Measurements from ENCODE around the gene OSBPL9.

OSBPL9 gene

DNA sequence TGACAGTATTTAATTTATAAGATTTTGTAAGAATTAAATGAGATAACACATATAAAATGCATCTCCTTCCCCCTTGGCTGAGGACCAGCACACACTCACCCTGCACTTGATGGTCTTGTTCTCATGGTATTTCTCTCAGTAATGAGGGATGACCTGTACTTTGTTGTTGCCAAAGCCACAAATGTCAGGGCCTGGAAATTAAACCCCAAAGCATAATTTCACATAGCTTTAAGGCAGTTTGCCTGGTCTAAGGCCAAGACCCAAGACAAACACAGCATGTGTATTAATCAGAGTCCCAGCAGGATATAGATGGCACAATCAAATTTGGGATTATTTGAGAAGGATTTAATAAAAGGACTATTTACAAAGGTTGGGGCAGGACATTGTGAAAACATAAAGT is 49.2 kb upstream of the OSBPL9 start:
- POLR2A ChIA-PET = no interaction called here
- Histone ChIP-seq H3K36me3 (ENCODE audit: control insufficient read depth in 2 of 2, insufficient read depth in 1 of 2, low read length in 2 of 2) (no peaks in the 10 kb centered on the region), H3K4me3 (ENCODE audit: low read depth, low read length) (no peak overlapping the region), H3K27ac (ENCODE audit: extremely low read depth, low read depth, low read length) (no peak overlapping the region), H3K9me3 (ENCODE audit: control insufficient read depth, insufficient read depth, low read depth, low read length) (no peaks in the 10 kb centered on the region), H3K4me1 (ENCODE audit: control insufficient read depth, insufficient read depth, low read length) (peaks cover 5% of the 10 kb centered on the region; the same call in 1 of the 2 replicates)
- CTCF ChIA-PET = interaction anchor here (0.6 to 1.3 kb wide), 3 partner anchors 10 to 200 kb away, joined by 3 read pairs; no protein-coding TSS in a partner anchor
- TF ChIP-seq ZNF843 (tag by site-specific recombination; IDR thresholded peaks at IDR 0.05) (no peak), ZNF664 (tag by site-specific recombination; IDR thresholded peaks at IDR 0.05) (0 out of 2 replicates have a peak, but pooled peaks have one; percentile 9)

DNA sequence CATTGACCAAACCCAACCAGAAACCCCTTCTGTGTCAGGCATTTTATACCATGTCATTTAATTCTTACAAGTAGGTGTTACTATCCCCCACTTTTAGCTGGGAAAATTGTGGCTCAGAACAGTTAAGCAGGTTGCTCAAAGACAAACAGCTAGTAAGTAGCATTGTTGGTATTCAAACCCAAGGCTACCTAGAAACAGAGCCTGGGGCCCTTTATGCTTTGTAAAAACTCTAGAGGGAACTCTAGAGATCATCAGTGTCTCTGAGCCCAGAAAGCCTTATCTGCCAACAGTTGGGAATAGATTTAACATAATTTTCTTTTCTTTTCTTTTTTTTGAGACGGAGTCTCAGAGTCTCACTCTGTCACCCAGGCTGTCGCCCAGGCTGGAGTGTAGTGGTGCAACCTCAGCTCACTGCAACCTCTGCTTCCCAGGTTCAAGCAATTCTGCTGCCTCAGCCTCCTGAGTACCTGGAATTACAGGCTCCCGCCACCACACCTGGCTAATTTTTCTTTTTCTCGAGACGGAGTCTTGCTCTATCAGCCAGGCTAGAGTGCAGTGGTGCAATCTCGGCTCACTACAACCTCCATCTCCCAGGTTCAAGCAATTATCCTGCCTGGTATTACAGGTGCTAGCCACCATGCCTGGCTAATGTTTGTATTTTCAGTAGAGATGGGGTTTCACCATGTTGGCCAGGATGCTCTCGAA is 48.5 kb upstream of the OSBPL9 start:
- Histone ChIP-seq H3K27ac (ENCODE audit: extremely low read depth, low read depth, low read length) (no peak overlapping the region), H3K4me1 (ENCODE audit: control insufficient read depth, insufficient read depth, low read length) (peaks cover 5% of the 10 kb centered on the region; the same call in 1 of the 2 replicates), H3K36me3 (ENCODE audit: control insufficient read depth in 2 of 2, insufficient read depth in 1 of 2, low read length in 2 of 2) (no peaks in the 10 kb centered on the region), H3K4me3 (ENCODE audit: low read depth, low read length) (no peak overlapping the region), H3K9me3 (ENCODE audit: control insufficient read depth, insufficient read depth, low read depth, low read length) (no peaks in the 10 kb centered on the region)
- CTCF ChIA-PET = interaction anchor here (0.6 to 0.8 kb wide), 2 partner anchors 9 to 199 kb away, joined by 3 read pairs; no protein-coding TSS in a partner anchor
- POLR2A ChIA-PET = no interaction called here
- TF ChIP-seq ZIC2 (tag by site-specific recombination; IDR thresholded peaks at IDR 0.05) (no peak), BCL11B (tag by site-specific recombination; IDR thresholded peaks at IDR 0.05; ENCODE audit: low read depth) (no peak), ZNF701 (tag by site-specific recombination; IDR thresholded peaks at IDR 0.05) (no peak), ZNF560 (tag by site-specific recombination; IDR thresholded peaks at IDR 0.05; ENCODE audit: borderline replicate concordance) (no peak), ZNF768 (tag by site-specific recombination; IDR thresholded peaks at IDR 0.05) (no peak), KLF16 (tag by site-specific recombination; IDR thresholded peaks at IDR 0.05) (no peak), ZBTB8A (tag by site-specific recombination; IDR thresholded peaks at IDR 0.05) (no peak), ZNF221 (tag by site-specific recombination; IDR thresholded peaks at IDR 0.05; ENCODE audit: borderline replicate concordance) (no peak), ZNF626 (tag by site-specific recombination; IDR thresholded peaks at IDR 0.05) (no peak), SALL2 (tag by site-specific recombination; IDR thresholded peaks at IDR 0.05; ENCODE audit: borderline replicate concordance) (no peak), ZNF292 (tag by site-specific recombination; IDR thresholded peaks at IDR 0.05; ENCODE audit: borderline replicate concordance, low read depth) (no peak)
- TF ChIP-seq, protein P1, sequence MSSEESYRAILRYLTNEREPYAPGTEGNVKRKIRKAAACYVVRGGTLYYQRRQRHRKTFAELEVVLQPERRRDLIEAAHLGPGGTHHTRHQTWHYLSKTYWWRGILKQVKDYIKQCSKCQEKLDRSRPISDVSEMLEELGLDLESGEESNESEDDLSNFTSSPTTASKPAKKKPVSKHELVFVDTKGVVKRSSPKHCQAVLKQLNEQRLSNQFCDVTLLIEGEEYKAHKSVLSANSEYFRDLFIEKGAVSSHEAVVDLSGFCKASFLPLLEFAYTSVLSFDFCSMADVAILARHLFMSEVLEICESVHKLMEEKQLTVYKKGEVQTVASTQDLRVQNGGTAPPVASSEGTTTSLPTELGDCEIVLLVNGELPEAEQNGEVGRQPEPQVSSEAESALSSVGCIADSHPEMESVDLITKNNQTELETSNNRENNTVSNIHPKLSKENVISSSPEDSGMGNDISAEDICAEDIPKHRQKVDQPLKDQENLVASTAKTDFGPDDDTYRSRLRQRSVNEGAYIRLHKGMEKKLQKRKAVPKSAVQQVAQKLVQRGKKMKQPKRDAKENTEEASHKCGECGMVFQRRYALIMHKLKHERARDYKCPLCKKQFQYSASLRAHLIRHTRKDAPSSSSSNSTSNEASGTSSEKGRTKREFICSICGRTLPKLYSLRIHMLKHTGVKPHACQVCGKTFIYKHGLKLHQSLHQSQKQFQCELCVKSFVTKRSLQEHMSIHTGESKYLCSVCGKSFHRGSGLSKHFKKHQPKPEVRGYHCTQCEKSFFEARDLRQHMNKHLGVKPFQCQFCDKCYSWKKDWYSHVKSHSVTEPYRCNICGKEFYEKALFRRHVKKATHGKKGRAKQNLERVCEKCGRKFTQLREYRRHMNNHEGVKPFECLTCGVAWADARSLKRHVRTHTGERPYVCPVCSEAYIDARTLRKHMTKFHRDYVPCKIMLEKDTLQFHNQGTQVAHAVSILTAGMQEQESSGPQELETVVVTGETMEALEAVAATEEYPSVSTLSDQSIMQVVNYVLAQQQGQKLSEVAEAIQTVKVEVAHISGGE (tag by site-specific recombination; conservative IDR thresholded peaks at IDR 0.05; ENCODE audit: low read depth) = no peak
- TF ChIP-seq, protein P2, sequence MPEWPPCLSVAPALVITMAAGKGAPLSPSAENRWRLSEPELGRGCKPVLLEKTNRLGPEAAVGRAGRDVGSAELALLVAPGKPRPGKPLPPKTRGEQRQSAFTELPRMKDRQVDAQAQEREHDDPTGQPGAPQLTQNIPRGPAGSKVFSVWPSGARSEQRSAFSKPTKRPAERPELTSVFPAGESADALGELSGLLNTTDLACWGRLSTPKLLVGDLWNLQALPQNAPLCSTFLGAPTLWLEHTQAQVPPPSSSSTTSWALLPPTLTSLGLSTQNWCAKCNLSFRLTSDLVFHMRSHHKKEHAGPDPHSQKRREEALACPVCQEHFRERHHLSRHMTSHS (tag by site-specific recombination; IDR thresholded peaks at IDR 0.05) = no peak

DNA sequence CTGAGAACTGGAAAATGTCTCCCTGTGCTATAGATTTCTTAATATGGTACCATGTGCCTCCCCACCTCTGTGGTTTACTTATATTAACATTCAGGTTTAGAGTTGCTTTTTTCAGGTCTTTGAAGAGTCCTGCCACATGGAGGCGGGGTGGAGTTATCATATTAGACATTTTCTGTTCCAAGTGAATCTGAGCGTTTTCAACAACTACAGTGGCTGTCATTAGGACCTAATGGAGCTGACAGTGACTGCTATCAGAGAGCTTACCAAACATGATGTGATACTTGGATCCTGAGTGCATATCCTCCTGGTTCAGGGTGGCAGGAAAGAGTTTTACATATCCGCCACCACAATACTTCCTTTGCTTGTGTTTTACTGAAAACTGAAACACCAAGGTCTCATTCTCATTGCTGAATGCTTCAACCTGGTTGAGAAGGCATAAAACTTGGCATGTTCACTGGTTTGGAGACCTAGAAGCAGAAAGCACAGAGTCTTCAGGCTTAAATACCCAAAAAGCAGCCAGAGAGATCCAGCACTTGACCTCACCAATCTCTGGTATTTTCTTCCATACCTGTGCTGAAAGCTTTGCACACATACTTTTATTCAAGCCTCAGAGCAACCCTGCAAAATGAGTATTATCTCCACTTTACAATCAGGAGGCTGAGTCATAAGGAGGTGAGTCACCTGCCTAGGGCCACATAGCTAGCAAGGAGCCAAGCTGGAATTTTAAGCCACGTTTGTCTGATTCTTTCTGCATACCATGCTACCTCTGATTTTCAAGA is 47.4 kb upstream of the OSBPL9 start:
- peak overlapping the region; percentile 3; the same call in 1 of the 2 replicates for H3K27ac ChIP-seq (ENCODE audit: extremely low read depth, low read depth, low read length)
- no peaks in the 10 kb centered on the region for H3K9me3 ChIP-seq (ENCODE audit: control insufficient read depth, insufficient read depth, low read depth, low read length)
- ChIA-PET POLR2A (interaction anchor here (0.5 to 1.4 kb wide), 5 partner anchors 48 to 177 kb away, joined by 3 to 5 read pairs (median 3); no protein-coding TSS in a partner anchor), CTCF (interaction anchor here (0.6 to 2.2 kb wide), 6 partner anchors 46 to 303 kb away, joined by 3 to 10 read pairs (median 3); no protein-coding TSS in a partner anchor)
- H3K4me1 ChIP-seq (ENCODE audit: control insufficient read depth, insufficient read depth, low read length) = peaks cover 5% of the 10 kb centered on the region; the same call in 1 of the 2 replicates
- no peaks in the 10 kb centered on the region for H3K36me3 ChIP-seq (ENCODE audit: control insufficient read depth in 2 of 2, insufficient read depth in 1 of 2, low read length in 2 of 2)
- H3K4me3 ChIP-seq (ENCODE audit: low read depth, low read length) = no peak overlapping the region
- TF ChIP-seq ZNF677 (tag by site-specific recombination; IDR thresholded peaks at IDR 0.05) (no peak), EGR2 (tag by site-specific recombination; IDR thresholded peaks at IDR 0.05; ENCODE audit: low read depth) (no peak), ZNF629 (tag by site-specific recombination; IDR thresholded peaks at IDR 0.05) (peak; percentile 73)
- TF ChIP-seq, protein P3, sequence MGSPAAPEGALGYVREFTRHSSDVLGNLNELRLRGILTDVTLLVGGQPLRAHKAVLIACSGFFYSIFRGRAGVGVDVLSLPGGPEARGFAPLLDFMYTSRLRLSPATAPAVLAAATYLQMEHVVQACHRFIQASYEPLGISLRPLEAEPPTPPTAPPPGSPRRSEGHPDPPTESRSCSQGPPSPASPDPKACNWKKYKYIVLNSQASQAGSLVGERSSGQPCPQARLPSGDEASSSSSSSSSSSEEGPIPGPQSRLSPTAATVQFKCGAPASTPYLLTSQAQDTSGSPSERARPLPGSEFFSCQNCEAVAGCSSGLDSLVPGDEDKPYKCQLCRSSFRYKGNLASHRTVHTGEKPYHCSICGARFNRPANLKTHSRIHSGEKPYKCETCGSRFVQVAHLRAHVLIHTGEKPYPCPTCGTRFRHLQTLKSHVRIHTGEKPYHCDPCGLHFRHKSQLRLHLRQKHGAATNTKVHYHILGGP (tag by site-specific recombination; IDR thresholded peaks at IDR 0.05) = no peak
- TF ChIP-seq, protein P4, sequence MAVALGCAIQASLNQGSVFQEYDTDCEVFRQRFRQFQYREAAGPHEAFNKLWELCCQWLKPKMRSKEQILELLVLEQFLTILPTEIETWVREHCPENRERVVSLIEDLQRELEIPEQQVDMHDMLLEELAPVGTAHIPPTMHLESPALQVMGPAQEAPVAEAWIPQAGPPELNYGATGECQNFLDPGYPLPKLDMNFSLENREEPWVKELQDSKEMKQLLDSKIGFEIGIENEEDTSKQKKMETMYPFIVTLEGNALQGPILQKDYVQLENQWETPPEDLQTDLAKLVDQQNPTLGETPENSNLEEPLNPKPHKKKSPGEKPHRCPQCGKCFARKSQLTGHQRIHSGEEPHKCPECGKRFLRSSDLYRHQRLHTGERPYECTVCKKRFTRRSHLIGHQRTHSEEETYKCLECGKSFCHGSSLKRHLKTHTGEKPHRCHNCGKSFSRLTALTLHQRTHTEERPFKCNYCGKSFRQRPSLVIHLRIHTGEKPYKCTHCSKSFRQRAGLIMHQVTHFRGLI (tag by site-specific recombination; IDR thresholded peaks at IDR 0.05) = no peak

All from HEK293 (cell line).